ENCODE results near the gene NKAIN4.

DNA sequence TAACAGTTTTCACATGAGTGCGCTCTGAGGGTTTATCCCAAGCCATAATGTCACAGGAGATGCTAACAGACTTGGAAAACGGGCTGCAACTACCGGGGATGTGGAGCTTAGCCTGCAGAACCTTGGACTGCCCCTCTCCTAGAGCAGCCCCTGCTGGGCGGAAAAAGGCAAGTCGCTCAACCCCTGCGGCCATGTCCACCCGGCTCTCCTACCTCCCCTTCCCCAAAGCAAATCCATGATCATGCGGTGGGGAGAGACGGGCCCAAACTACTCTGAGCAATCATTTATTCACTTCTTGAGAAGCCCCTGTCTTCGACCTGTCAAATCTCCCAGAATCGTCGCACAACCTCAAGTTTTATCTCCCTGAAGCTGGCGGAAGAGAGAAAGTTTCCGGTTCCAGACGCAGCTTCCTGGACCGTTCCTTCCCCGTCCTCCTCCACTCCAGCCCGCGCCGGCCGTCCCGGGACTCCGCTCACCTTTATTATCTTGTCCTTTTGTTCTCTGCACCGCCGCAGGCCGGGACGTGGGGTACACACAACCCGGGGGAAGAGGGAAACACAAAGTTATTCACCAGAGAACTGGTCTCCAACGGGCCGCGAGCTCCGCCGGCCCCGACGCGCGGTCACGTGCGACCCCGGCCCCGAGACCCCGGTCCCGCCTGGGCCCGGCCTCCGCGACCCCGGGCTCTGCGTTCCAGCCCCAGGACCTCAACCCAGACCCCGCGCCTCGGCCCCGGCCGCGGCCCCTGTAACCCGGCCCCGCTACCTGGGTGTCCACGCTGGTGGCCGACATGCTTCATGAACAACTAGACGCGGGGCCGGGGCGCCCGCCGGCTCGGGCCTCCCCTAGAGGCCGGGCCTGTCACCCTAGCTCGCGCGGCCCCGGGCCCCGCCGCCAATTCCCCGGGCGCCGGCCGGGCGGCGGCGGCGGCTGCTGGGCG lies 38.9 kb downstream of the NKAIN4 start:
- no peak for TF ChIP-seq POLR2A (IDR thresholded peaks at IDR 0.05)
- TF ChIP-seq CTCF (IDR thresholded peaks at IDR 0.05), result peak in 4 of 6 experiments; percentile 17 to 32 (median 18)

All from adrenal gland (tissue), 5 donors.